Sigmoid colon (tissue), 7 donors: Measurements from ENCODE around the gene AEBP1. TPM values are rescaled to one million over a fixed set of nuclear protein-coding genes. Genes with fewer than 3 reads are reported as not detected.
A peak's percentile ranks its signal among the peaks of the same experiment; 100 is the strongest.

Experiments used
- DNase-seq: peaks from one replicate; pipeline ENCODE4 v3.0.0-alpha.2; 2019
- H3K27ac ChIP-seq, 4 donors: fragments of 200-600 bp; sonication (generic); one replicate each; pipeline ENCODE4 v1.5.1; 2016 to 2019; ENCODE audit warnings: mild to moderate bottlenecking in 1 of 4
- H3K27me3 ChIP-seq, 3 donors: fragments of 200-600 bp; sonication (generic); one replicate each; pipeline ENCODE4 v1.5.1; 2019; ENCODE audit warnings: mild to moderate bottlenecking in 1 of 3
- H3K36me3 ChIP-seq, 4 donors: fragments of 200-600 bp; sonication (generic); one replicate each; pipeline ENCODE4 v1.5.1; 2016 to 2019
- H3K4me1 ChIP-seq, 4 donors: fragments of 200-600 bp; sonication (generic); one replicate each; pipeline ENCODE4 v1.5.1; 2017 to 2019
- H3K4me3 ChIP-seq, 4 donors: fragments of 200-600 bp; sonication (generic); one replicate each; pipeline ENCODE4 v1.5.1; 2017 to 2019; ENCODE audit warnings: mild to moderate bottlenecking in 2 of 4, moderate library complexity in 1 of 4
- H3K9me3 ChIP-seq, 4 donors: fragments of 200-600 bp in 3 of 4; sonication (generic) in 3 of 4; one replicate each; pipeline versions ENCODE4 v1.5.1 to v1.6.1; 2013 to 2019
- EP300 ChIP-seq, 4 donors: sonication (generic); formaldehyde crosslinking; IDR thresholded peaks; one replicate each; pipeline ENCODE4 v1.6.1; 2017; ENCODE audit warnings: antibody characterized with exemption in 4 of 4
- POLR2A ChIP-seq, 2 donors: fragments of 450-650 bp; IDR thresholded peaks; one replicate each; pipeline ENCODE4 v1.6.1; 2016; ENCODE audit warnings: antibody characterized with exemption in 2 of 2, mild to moderate bottlenecking in 2 of 2, moderate library complexity in 2 of 2
- POLR2AphosphoS5 ChIP-seq, 4 donors: sonication (generic); formaldehyde crosslinking; IDR thresholded peaks; one replicate each; pipeline ENCODE4 v1.6.1; 2017; ENCODE audit warnings: antibody characterized with exemption in 4 of 4
- WGBS, 2 donors: extraction: QIAGEN DNeasy Blood & Tissue Kit; methylation state at CpG; one replicate each; pipeline ENCODE4 v1.1.7; 2013; 5-methylcytosine and 5-hydroxymethylcytosine counted together
- intact Hi-C: fragments of 100-400 bp; cut with DNase I; formaldehyde crosslinking; loops from one replicate; pipeline ENCODE4 v1.15.1; 2023
- polyA plus RNA-seq, 3 donors: library from polyadenylated mRNA; stranded (reverse); fragments of 200-250 nt; gene quantifications; one replicate each; pipeline ENCODE4 v1.2.3, GENCODE V29; 2013
- total RNA-seq, 4 donors: library from RNA; depleted of rRNA; stranded (reverse); fragments of >200 nt; gene quantifications; one replicate each; pipeline ENCODE4 v1.1.0, GENCODE V29; 2016
- TF ChIP-seq, protein P1 (sequence below), 4 experiments: fragments of 450-650 bp in 3 of 4; fragments of 200-600 bp in 1 of 4; IDR thresholded peaks; one replicate each; pipeline ENCODE4 v1.5.1; 2016 to 2019; ENCODE audit warnings: antibody characterized with exemption in 4 of 4, mild to moderate bottlenecking in 3 of 4, moderate library complexity in 2 of 4
- donor health status: healthy with polysubstance abuse.
- donor health status: Bipolar disorder and iron deficiency.
- donor health status: healthy.

AEBP1 gene
- total and polyA plus RNA-seq, 7 donors: 2.5 to 182 (median 74.6) TPM

DNA sequence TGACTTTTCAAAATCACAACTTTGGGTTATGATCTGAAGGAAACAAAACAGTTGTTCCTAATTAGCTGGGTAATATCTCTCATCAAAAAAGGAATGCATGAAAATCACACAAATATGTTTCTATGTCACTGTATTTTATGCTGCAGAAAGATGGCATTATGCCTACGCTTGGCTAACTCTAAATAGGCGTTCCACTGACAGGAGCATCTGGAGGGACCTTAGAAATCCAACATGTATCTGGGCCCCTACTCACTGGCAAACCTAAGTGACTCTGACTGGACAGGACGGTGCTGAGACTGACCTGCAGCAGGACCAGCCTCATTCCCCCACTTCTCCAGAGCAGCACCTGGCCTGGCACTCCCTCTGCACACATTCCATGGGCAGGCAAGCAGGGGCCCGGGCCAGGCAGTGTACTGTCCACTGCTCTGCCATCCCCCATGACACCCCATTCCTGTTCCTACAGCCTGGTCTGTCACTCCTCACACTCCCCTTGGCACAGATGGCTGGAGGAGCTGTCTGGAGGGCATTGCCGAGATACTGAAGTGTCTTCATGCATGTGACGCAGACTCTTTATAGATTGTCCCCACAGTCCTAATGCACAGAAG is 39.6 kb downstream of the AEBP1 start:
- Histone ChIP-seq H3K27me3 (peaks cover 4 to 28% (median 17%) of the 10 kb centered on the region in 3 donors), H3K4me3 (no peak overlapping the region), H3K36me3 (no peaks in the 10 kb centered on the region), H3K9me3 (no peaks in the 10 kb centered on the region), H3K4me1 (peaks cover 0 to 17% (median 16%) of the 10 kb centered on the region in 4 donors), H3K27ac (no peak overlapping the region)
- WGBS, 2 donors: 72 to 80% methylated on average over 6 of the region's 6 CpGs
- no peak for TF ChIP-seq EP300 (IDR thresholded peaks at IDR 0.05)
- no peak for TF ChIP-seq POLR2AphosphoS5 (IDR thresholded peaks at IDR 0.05)
- TF ChIP-seq, protein P1, sequence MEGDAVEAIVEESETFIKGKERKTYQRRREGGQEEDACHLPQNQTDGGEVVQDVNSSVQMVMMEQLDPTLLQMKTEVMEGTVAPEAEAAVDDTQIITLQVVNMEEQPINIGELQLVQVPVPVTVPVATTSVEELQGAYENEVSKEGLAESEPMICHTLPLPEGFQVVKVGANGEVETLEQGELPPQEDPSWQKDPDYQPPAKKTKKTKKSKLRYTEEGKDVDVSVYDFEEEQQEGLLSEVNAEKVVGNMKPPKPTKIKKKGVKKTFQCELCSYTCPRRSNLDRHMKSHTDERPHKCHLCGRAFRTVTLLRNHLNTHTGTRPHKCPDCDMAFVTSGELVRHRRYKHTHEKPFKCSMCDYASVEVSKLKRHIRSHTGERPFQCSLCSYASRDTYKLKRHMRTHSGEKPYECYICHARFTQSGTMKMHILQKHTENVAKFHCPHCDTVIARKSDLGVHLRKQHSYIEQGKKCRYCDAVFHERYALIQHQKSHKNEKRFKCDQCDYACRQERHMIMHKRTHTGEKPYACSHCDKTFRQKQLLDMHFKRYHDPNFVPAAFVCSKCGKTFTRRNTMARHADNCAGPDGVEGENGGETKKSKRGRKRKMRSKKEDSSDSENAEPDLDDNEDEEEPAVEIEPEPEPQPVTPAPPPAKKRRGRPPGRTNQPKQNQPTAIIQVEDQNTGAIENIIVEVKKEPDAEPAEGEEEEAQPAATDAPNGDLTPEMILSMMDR (IDR thresholded peaks at IDR 0.05): no peak
- TF ChIP-seq POLR2A (IDR thresholded peaks at IDR 0.05): no peak
- intact Hi-C loops: no loop called here
- peak; percentile 41 for DNase-seq

DNA sequence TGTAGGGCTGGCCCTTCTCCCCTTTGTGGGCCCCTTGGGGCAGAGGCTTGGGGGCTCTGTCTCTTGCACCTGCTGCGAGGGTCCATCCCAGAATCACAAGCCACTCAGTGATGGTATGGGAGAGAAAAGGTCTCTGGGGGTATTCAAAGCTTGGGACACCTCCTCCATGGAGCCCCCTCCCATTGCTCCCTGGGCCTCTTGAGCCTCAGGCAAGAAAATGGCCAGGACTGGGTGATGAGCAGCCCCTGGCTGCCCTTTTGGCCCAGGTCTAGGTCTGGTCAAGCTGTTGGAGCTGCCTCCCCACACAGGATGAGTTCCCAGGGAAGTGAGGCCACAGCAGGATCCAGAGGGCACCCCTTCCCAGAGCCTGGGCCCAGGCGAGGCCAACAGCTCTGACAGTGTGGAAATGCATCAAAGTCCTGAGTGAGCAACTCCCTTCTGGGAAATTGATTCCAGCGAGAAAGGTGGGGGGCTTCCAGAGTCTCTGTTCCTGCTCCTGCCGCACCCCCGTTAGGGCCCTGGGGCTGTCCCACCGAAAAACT is 40.4 kb downstream of the AEBP1 start:
- peak; percentile 51 for DNase-seq
- WGBS, 2 donors: 88 to 90% methylated on average over 6 of the region's 6 CpGs
- intact Hi-C loops: no loop called here

DNA sequence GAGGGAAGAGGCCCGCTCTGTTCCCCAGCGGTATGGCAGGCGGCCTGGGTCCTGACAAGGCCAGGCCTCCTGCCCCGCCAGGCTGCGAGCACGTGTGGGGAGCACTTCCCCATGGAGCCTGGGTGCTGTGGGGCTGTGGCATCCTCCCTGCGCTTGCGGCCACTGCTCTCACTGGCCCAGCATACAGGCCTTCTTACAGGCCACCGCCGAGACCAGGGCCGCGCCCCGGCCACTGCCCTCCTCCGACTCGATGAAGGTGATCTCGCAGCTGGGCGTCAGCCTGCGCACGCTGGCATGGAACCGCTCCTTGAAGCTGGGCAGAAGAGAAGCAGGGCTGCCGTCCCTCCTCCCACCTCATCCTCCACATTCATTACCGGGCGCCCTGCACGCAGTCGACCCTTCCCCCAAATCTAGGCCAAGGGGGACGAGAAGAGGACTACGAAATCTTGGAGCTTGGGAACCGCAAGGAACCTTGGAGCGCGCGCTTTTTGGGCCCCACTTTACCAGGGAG is 40.9 kb downstream of the AEBP1 start:
- H3K4me1 ChIP-seq: peaks cover 0 to 17% (median 16%) of the 10 kb centered on the region in 4 donors
- TF ChIP-seq POLR2A (IDR thresholded peaks at IDR 0.05) (no peak), POLR2AphosphoS5 (IDR thresholded peaks at IDR 0.05) (no peak), EP300 (IDR thresholded peaks at IDR 0.05) (no peak)
- TF ChIP-seq, protein P1 (IDR thresholded peaks at IDR 0.05): no peak
- H3K27ac ChIP-seq: no peak overlapping the region
- H3K9me3 ChIP-seq: no peaks in the 10 kb centered on the region
- WGBS, 2 donors: 63 to 66% methylated on average over 31 of the region's 31 CpGs
- peaks cover 4 to 28% (median 17%) of the 10 kb centered on the region in 3 donors for H3K27me3 ChIP-seq
- intact Hi-C loops: no loop called here
- H3K36me3 ChIP-seq: no peaks in the 10 kb centered on the region
- peak overlapping the region in 3 of 4 donors; percentile 35 to 47 (median 45) for H3K4me3 ChIP-seq
- DNase-seq: peak; percentile 66

More for the DNA sequence above, 40.4 kb downstream of the AEBP1 start:
- Histone ChIP-seq H3K27ac (no peak overlapping the region), H3K9me3 (no peaks in the 10 kb centered on the region), H3K4me1 (peaks cover 0 to 17% (median 16%) of the 10 kb centered on the region in 4 donors), H3K27me3 (peaks cover 4 to 28% (median 17%) of the 10 kb centered on the region in 3 donors), H3K36me3 (no peaks in the 10 kb centered on the region), H3K4me3 (no peak overlapping the region)
- TF ChIP-seq, protein P1 (IDR thresholded peaks at IDR 0.05): no peak
- TF ChIP-seq EP300 (IDR thresholded peaks at IDR 0.05) (no peak), POLR2AphosphoS5 (IDR thresholded peaks at IDR 0.05) (no peak), POLR2A (IDR thresholded peaks at IDR 0.05) (no peak)

DNA sequence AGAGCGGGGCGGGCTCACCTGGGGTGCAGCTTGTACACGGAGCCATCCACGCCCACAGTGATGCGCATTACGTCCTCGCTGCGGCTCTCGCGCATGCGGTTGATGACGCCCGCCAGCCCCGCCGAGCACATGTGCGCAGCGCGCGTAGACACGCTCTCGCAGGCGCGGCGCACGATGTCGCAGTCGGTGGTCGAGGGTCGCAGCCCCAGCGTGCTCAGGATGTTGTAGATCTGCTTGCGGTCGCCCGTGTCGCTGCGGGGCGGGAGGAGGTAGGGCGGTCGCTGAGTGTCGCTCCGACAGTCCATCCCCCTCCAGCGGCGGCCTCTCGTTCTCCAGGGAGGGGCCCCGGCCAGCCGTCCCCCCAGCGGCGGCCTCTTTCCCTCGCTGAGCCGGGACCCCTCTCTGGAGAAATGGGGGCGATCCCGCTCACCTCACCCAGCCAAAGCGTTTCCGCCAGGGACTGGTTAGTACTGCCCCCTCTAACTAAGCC is 41.4 kb downstream of the AEBP1 start:
- Histone ChIP-seq H3K36me3 (no peaks in the 10 kb centered on the region), H3K27me3 (peaks cover 4 to 28% (median 17%) of the 10 kb centered on the region in 3 donors), H3K4me1 (peaks cover 0 to 17% (median 16%) of the 10 kb centered on the region in 4 donors), H3K27ac (no peak overlapping the region), H3K9me3 (no peaks in the 10 kb centered on the region), H3K4me3 (peak overlapping the region; percentile 11 to 47 (median 40))
- no peak for TF ChIP-seq POLR2A (IDR thresholded peaks at IDR 0.05)
- TF ChIP-seq, protein P1 (IDR thresholded peaks at IDR 0.05): no peak
- TF ChIP-seq POLR2AphosphoS5 (IDR thresholded peaks at IDR 0.05): no peak
- no peak for TF ChIP-seq EP300 (IDR thresholded peaks at IDR 0.05)
- WGBS, 2 donors: 13 to 38% methylated on average over 53 of the region's 53 CpGs
- peak; percentile 63 for DNase-seq
- intact Hi-C loops: no loop called here
